OCI-LY1 (cell line): ENCODE measurements around the gene NCAPH2.

Source experiments
- CTCF ChIP-seq: fragments of 200-600 bp; sonication (generic), shearing (Covaris generic); IDR thresholded peaks from 2 replicates; pipeline ENCODE4 v1.5.1; 2017; ENCODE audit warnings: mild to moderate bottlenecking, antibody characterized with exemption, low read length, moderate library complexity, mixed read lengths
- EZH2 ChIP-seq: fragments of 200-600 bp; sonication (generic), shearing (Covaris generic); IDR thresholded peaks from 2 replicates; pipeline ENCODE4 v1.8.0; 2017; ENCODE audit warnings: borderline replicate concordance, mixed run types, mild to moderate bottlenecking, antibody characterized with exemption, low read length, moderate library complexity, mixed read lengths

GRCh38 chr22:50465066-50465930 is 42.7 kb upstream of the NCAPH2 start:
- TF ChIP-seq CTCF (no peak), EZH2 (no peak)
